Measurements from ENCODE around the gene AOPEP. TPM values are rescaled to one million over a fixed set of nuclear protein-coding genes. Genes with fewer than 3 reads are reported as not detected.
"Not testable (repeated sequence)": the region's sequence is repeated elsewhere in the genome, so short reads cannot be mapped to it uniquely, and the experiment has no call there.

Gene AOPEP
- total RNA-seq, 1 experiment from 2014 or later: 89.5 TPM

- DNase-seq: no peak
- no peak for TF ChIP-seq CTCF (IDR thresholded peaks at IDR 0.05; ENCODE audit: unreplicated experiment)
- Mint-ChIP-seq H3K9me3 (ENCODE audit: low read depth, unreplicated experiment) (no peaks in the 10 kb centered on the region), H3K27me3 (ENCODE audit: unreplicated experiment) (no peaks in the 10 kb centered on the region), H3K27ac (ENCODE audit: unreplicated experiment) (no peak overlapping the region), H3K4me1 (ENCODE audit: low read depth, unreplicated experiment) (peaks cover 11% of the 10 kb centered on the region), H3K4me3 (ENCODE audit: low read depth, unreplicated experiment) (no peak overlapping the region), H3K36me3 (ENCODE audit: insufficient read depth, unreplicated experiment) (no peaks in the 10 kb centered on the region)
- CTCF ChIA-PET: no interaction called here
- BruUV-seq (replicated peaks): no TSS peak
- intact Hi-C loops (cut with micrococcal nuclease; ENCODE audit: unreplicated experiment): no loop called here
Observed at GRCh38 chr9:94956731-94957130, 230.2 kb downstream of the AOPEP start.

GRCh38 chr9:94960964-94961363, 234.5 kb downstream of the AOPEP start:
- intact Hi-C loops (cut with micrococcal nuclease; ENCODE audit: unreplicated experiment): no loop called here
- TF ChIP-seq CTCF (IDR thresholded peaks at IDR 0.05; ENCODE audit: unreplicated experiment): no peak
- no peak for DNase-seq
- H3K27ac Mint-ChIP-seq (ENCODE audit: unreplicated experiment): no peak overlapping the region
- H3K27me3 Mint-ChIP-seq (ENCODE audit: unreplicated experiment): no peaks in the 10 kb centered on the region
- H3K9me3 Mint-ChIP-seq (ENCODE audit: low read depth, unreplicated experiment): no peaks in the 10 kb centered on the region
- no peak overlapping the region for H3K4me3 Mint-ChIP-seq (ENCODE audit: low read depth, unreplicated experiment)
- H3K36me3 Mint-ChIP-seq (ENCODE audit: insufficient read depth, unreplicated experiment): no peaks in the 10 kb centered on the region
- no TSS peak for BruUV-seq (replicated peaks)
- CTCF ChIA-PET: no interaction called here
- H3K4me1 Mint-ChIP-seq (ENCODE audit: low read depth, unreplicated experiment): no peaks in the 10 kb centered on the region

- no peak for TF ChIP-seq CTCF (IDR thresholded peaks at IDR 0.05; ENCODE audit: unreplicated experiment)
- Mint-ChIP-seq H3K36me3 (ENCODE audit: insufficient read depth, unreplicated experiment) (no peaks in the 10 kb centered on the region), H3K27me3 (ENCODE audit: unreplicated experiment) (no peaks in the 10 kb centered on the region), H3K9me3 (ENCODE audit: low read depth, unreplicated experiment) (no peaks in the 10 kb centered on the region), H3K4me1 (ENCODE audit: low read depth, unreplicated experiment) (peaks cover 1% of the 10 kb centered on the region), H3K4me3 (ENCODE audit: low read depth, unreplicated experiment) (no peak overlapping the region), H3K27ac (ENCODE audit: unreplicated experiment) (no peak overlapping the region)
- no peak for DNase-seq
- no TSS peak for BruUV-seq (replicated peaks)
- intact Hi-C loops (cut with micrococcal nuclease; ENCODE audit: unreplicated experiment): no loop called here
- CTCF ChIA-PET: interaction anchor here (1.0 kb wide), 1 partner anchor 21 kb away, joined by 3 read pairs; no protein-coding TSS in a partner anchor
Observed at GRCh38 chr9:94961870-94962269, 235.4 kb downstream of the AOPEP start.

- BruUV-seq (replicated peaks); DNase-seq; CTCF ChIA-PET; intact Hi-C loops (cut with micrococcal nuclease; ENCODE audit: unreplicated experiment); H3K4me3 Mint-ChIP-seq (ENCODE audit: low read depth, unreplicated experiment); H3K9me3 Mint-ChIP-seq (ENCODE audit: low read depth, unreplicated experiment); H3K27ac Mint-ChIP-seq (ENCODE audit: unreplicated experiment); H3K27me3 Mint-ChIP-seq (ENCODE audit: unreplicated experiment); H3K36me3 Mint-ChIP-seq (ENCODE audit: insufficient read depth, unreplicated experiment): not testable (repeated sequence)
- peaks cover 15% of the 10 kb centered on the region for H3K4me1 Mint-ChIP-seq (ENCODE audit: low read depth, unreplicated experiment)
Observed at GRCh38 chr9:94965631-94966030, 239.1 kb downstream of the AOPEP start.

GRCh38 chr9:94966046-94966445, 239.5 kb downstream of the AOPEP start:
- BruUV-seq (replicated peaks); H3K27me3 Mint-ChIP-seq (ENCODE audit: unreplicated experiment); CTCF ChIA-PET; H3K27ac Mint-ChIP-seq (ENCODE audit: unreplicated experiment); H3K9me3 Mint-ChIP-seq (ENCODE audit: low read depth, unreplicated experiment); DNase-seq; intact Hi-C loops (cut with micrococcal nuclease; ENCODE audit: unreplicated experiment); H3K4me3 Mint-ChIP-seq (ENCODE audit: low read depth, unreplicated experiment); H3K36me3 Mint-ChIP-seq (ENCODE audit: insufficient read depth, unreplicated experiment): not testable (repeated sequence)
- peaks cover 15% of the 10 kb centered on the region for H3K4me1 Mint-ChIP-seq (ENCODE audit: low read depth, unreplicated experiment)
